NCI-H1694 (cell line): ENCODE measurements around the gene SLITRK1.

Experiments
- DNase-seq: peaks from one replicate; lab custom pipeline; 2025; lab: John Stamatoyannopoulos, UW

The SLITRK1 gene

GRCh38 chr13:83865161-83866137 lies 16.8 kb downstream of the SLITRK1 start:
- no peak for DNase-seq

GRCh38 chr13:83853771-83854170 lies 28.5 kb downstream of the SLITRK1 start:
- no peak for DNase-seq

- DNase-seq: no peak
These were observed 37.2 kb downstream of the SLITRK1 start for GRCh38 chr13:83845106-83845505.

- DNase-seq: no peak
These were observed 43.1 kb downstream of the SLITRK1 start for GRCh38 chr13:83839146-83839545.

GRCh38 chr13:83831796-83832195 lies 50.5 kb downstream of the SLITRK1 start:
- DNase-seq: no peak

GRCh38 chr13:83829810-83830209 lies 52.5 kb downstream of the SLITRK1 start:
- DNase-seq: no peak

- DNase-seq: no peak
These were observed 54.9 kb downstream of the SLITRK1 start for GRCh38 chr13:83827338-83827737.
